AG09309 (cell line): ENCODE results near the gene MFSD6.

Source experiments
- DNase-seq: peaks from one replicate; pipeline ENCODE4 v3.0.0-alpha.2; 2010; ENCODE audit warnings: low read depth
- H3K4me3 ChIP-seq: 2 replicates; pipeline ENCODE4 v1.5.1; 2011; ENCODE audit warnings: mild to moderate bottlenecking, low read depth, low read length, moderate library complexity; ENCODE audit not compliant: control insufficient read depth
- TF ChIP-seq, protein P1 (sequence below): IDR thresholded peaks from 2 replicates; pipeline ENCODE4 v1.5.1; 2011; ENCODE audit warnings: mild to moderate bottlenecking, low read depth, low read length, inconsistent platforms; ENCODE audit not compliant: insufficient read depth, control insufficient read depth; ENCODE audit errors: missing control alignments

The MFSD6 gene

DNA sequence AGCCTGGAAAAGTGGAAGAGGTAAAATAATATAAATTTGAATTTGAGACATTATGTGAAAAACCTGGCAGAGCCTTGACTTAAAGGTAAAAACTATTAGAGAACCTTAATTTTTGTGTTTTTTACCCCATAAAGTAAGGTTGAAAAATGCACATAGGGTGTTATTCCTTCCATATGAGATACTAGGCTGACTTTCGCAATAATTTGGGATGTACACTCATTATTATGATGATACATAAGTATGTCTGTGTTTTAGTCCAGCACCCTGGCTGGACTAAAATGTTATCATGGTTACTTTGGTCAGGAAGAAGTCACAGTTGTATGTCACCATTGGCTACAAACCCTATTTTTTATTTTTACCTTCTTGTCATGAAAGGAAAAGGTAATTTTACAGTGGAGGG is 106.5 kb downstream of the MFSD6 start:
- DNase-seq, result no peak
- H3K4me3 ChIP-seq, result no peak overlapping the region
- TF ChIP-seq, protein P1, sequence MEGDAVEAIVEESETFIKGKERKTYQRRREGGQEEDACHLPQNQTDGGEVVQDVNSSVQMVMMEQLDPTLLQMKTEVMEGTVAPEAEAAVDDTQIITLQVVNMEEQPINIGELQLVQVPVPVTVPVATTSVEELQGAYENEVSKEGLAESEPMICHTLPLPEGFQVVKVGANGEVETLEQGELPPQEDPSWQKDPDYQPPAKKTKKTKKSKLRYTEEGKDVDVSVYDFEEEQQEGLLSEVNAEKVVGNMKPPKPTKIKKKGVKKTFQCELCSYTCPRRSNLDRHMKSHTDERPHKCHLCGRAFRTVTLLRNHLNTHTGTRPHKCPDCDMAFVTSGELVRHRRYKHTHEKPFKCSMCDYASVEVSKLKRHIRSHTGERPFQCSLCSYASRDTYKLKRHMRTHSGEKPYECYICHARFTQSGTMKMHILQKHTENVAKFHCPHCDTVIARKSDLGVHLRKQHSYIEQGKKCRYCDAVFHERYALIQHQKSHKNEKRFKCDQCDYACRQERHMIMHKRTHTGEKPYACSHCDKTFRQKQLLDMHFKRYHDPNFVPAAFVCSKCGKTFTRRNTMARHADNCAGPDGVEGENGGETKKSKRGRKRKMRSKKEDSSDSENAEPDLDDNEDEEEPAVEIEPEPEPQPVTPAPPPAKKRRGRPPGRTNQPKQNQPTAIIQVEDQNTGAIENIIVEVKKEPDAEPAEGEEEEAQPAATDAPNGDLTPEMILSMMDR, result no peak

DNA sequence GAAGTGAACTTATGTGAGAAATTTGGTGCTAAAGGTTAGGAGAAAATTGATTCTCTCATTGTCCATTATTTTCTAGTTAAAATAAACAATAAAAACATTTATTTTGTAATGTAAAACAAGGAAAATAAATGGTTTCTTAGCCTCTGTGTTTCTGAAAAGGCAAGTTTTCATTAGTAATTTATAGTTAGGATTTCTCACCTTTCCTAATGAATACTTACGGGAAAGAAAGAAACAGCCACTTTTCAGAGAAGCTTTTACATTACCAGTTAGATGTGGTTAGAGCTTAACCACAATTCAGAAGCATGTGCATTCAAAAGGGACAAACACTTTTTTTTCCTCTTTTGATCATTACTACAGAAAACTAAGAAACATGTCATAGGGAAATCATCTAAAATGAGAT is 107.5 kb downstream of the MFSD6 start:
- H3K4me3 ChIP-seq, result no peak overlapping the region
- TF ChIP-seq, protein P1, result no peak
- DNase-seq, result no peak

- TF ChIP-seq, protein P1, result no peak
- no peak overlapping the region for H3K4me3 ChIP-seq
- no peak for DNase-seq
Observed at GRCh38 chr2:190517468-190517867, 109.3 kb downstream of the MFSD6 start.

GRCh38 chr2:190519975-190520767 is 112.0 kb downstream of the MFSD6 start:
- DNase-seq, result no peak
- TF ChIP-seq, protein P1, result no peak
- H3K4me3 ChIP-seq, result no peak overlapping the region

DNA sequence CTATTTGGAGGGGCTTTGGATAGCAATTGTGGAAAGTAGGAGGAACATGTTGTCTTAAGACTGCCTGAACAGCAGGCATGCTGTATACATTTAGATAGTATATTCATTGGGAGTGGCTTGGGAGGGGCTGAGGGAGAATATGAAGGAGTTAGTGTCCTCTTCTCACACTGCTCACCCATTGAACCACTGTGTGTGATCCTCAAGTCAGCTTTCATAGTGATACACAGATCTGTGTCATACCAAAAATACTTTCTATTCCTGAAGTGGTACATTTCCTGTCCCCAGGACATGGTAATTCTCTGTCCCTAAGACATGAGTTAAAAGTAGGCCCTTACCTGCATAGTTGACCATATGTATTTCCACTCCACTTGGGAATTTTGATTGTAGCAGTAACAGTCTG is 116.8 kb downstream of the MFSD6 start:
- DNase-seq, result no peak
- TF ChIP-seq, protein P1, result no peak
- no peak overlapping the region for H3K4me3 ChIP-seq

DNA sequence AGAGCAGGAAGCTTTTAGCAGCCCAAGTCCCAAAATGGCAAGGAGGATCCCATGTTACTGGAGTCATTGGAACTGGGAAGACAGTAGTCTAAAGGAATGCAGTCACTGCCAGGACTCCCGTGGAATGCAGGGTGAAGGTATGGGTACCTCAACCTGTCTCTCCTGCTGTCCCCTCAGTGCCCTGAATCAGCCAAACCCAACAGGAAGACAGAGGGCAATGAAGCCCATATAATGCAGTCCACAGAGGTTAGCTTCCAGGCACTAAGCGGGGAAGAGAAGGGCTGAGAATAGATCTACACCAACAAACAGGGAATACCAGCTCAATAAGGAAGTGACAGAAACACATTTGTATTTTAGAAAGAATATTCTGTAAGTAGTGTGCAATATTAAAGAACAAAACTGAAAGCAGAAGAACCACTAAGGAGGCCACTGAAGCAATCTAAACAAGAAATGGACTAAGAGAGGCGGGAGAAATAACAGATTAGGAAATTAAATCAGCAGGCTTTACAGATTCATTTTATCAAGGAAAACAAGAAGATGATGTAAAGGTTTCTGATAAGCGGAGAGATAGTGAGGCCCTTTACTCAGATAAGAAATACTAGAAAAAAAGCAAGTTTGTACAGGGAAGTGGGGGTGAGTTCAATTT is 118.1 kb downstream of the MFSD6 start:
- TF ChIP-seq, protein P1, result no peak
- H3K4me3 ChIP-seq, result no peak overlapping the region
- DNase-seq, result no peak
